GM10248 (cell line): ENCODE measurements around the gene RPN2.

Experiments used
- CTCF ChIA-PET: fragments of 300-600 bp; sonication (Branson Sonifier 250); formaldehyde crosslinking; extraction: SDS; loops from one replicate; lab custom pipeline; 2021; ENCODE audit warnings: antibody characterized with exemption; lab: Yijun Ruan, JAX
- POLR2A ChIA-PET: fragments of 350-650 bp; sonication (Branson Sonifier 250); formaldehyde crosslinking; extraction: SDS; loops from one replicate; lab custom pipeline; 2020; ENCODE audit warnings: antibody characterized with exemption; lab: Yijun Ruan, JAX
- DNase-seq: peaks from one replicate; pipeline ENCODE4 v3.0.0; 2012; ENCODE audit errors: extremely low spot score
- CTCF ChIP-seq: IDR thresholded peaks from 2 replicates; pipeline ENCODE4 v1.5.1; 2012; ENCODE audit warnings: mild to moderate bottlenecking, low read depth; ENCODE audit errors: extremely low read depth, missing control alignments, control extremely low read depth

RPN2 gene

GRCh38 chr20:37267667-37268313 is 88.7 kb downstream of the RPN2 start:
- ChIA-PET CTCF (interaction anchor here (0.7 to 11.5 kb wide), 10 partner anchors 8 to 264 kb away, joined by 3 to 153 read pairs (median 4); partner anchors contain the start of genes BLCAP and MANBAL), POLR2A (no interaction called here)
- TF ChIP-seq CTCF = no peak
- DNase-seq = no peak

GRCh38 chr20:37270576-37271420 is 91.7 kb downstream of the RPN2 start:
- POLR2A ChIA-PET = no interaction called here
- no peak for TF ChIP-seq CTCF
- peak; percentile 62 for DNase-seq
- CTCF ChIA-PET = interaction anchor here (0.9 to 11.5 kb wide), 37 partner anchors 11 to 950 kb away, joined by 3 to 153 read pairs (median 4); partner anchors contain the start of genes BLCAP and MANBAL

GRCh38 chr20:37271421-37271768 is 92.3 kb downstream of the RPN2 start:
- POLR2A ChIA-PET = interaction anchor here (0.6 kb wide), 1 partner anchor 1419 kb away, joined by 4 read pairs; no protein-coding TSS in a partner anchor
- CTCF ChIA-PET = interaction anchor here (1.1 to 11.5 kb wide), 17 partner anchors 12 to 293 kb away, joined by 3 to 153 read pairs (median 6); partner anchors contain the start of genes BLCAP and MANBAL
- TF ChIP-seq CTCF = no peak
- no peak for DNase-seq

- POLR2A ChIA-PET = no interaction called here
- CTCF ChIA-PET = interaction anchor here (1.6 to 11.5 kb wide), 3 partner anchors 23 to 258 kb away, joined by 3 to 153 read pairs (median 116); partner anchors contain the start of gene BLCAP
- no peak for DNase-seq
- no peak for TF ChIP-seq CTCF
Measured at GRCh38 chr20:37273988-37274387, 94.9 kb downstream of the RPN2 start.

GRCh38 chr20:37274851-37275524 is 95.9 kb downstream of the RPN2 start:
- ChIA-PET CTCF (interaction anchor here (1.3 to 11.5 kb wide), 2 partner anchors 108 to 255 kb away, joined by 3 to 116 read pairs; no protein-coding TSS in a partner anchor), POLR2A (no interaction called here)
- TF ChIP-seq CTCF = no peak
- no peak for DNase-seq
